Karpas-422 (cell line): Measurements from ENCODE around the gene PCDH10. TPM values are rescaled to one million over a fixed set of nuclear protein-coding genes. Genes with fewer than 3 reads are reported as not detected.
"Not testable (repeated sequence)": the region's sequence is repeated elsewhere in the genome, so short reads cannot be mapped to it uniquely, and the experiment has no call there.

Experiments used
- DNase-seq: peaks from one replicate; pipeline ENCODE4 v3.0.0-alpha.2; 2015
- H2AFZ ChIP-seq: fragments of 200-600 bp; sonication (generic); 2 replicates; pipeline ENCODE4 v1.6.1; 2014; ENCODE audit warnings: antibody characterized with exemption, low read length, mixed read lengths
- H3K27ac ChIP-seq: fragments of 200-600 bp; sonication (generic); 2 replicates; pipeline ENCODE4 v1.5.1; 2014; ENCODE audit warnings: mild to moderate bottlenecking, low read length, moderate library complexity
- H3K27me3 ChIP-seq: fragments of 200-600 bp; sonication (generic); 2 replicates; pipeline ENCODE4 v1.6.1; 2014; ENCODE audit warnings: low read length, mixed read lengths
- H3K36me3 ChIP-seq: fragments of 200-600 bp; sonication (generic); 2 replicates; pipeline ENCODE4 v1.6.1; 2014; ENCODE audit warnings: low read length, mixed read lengths; ENCODE audit not compliant: insufficient read depth
- H3K4me1 ChIP-seq: fragments of 200-600 bp; sonication (generic); 2 replicates; pipeline ENCODE4 v1.6.1; 2014; ENCODE audit warnings: mild to moderate bottlenecking, low read length, mixed read lengths
- H3K4me2 ChIP-seq: fragments of 200-600 bp; sonication (generic); 2 replicates; pipeline ENCODE4 v1.6.1; 2014; ENCODE audit warnings: low read length, low read depth, mild to moderate bottlenecking; ENCODE audit not compliant: poor library complexity, severe bottlenecking
- H3K4me3 ChIP-seq: fragments of 200-600 bp; sonication (generic); 2 replicates; pipeline ENCODE4 v1.5.1; 2014; ENCODE audit warnings: mild to moderate bottlenecking, antibody characterized with exemption, low read length, mixed read lengths
- H3K79me2 ChIP-seq: fragments of 200-600 bp; sonication (generic); 2 replicates; pipeline ENCODE4 v1.6.1; 2014; ENCODE audit warnings: mild to moderate bottlenecking, low read length, mixed read lengths
- H3K9ac ChIP-seq: fragments of 200-600 bp; sonication (generic); 2 replicates; pipeline ENCODE4 v1.6.0; 2014; ENCODE audit warnings: low read length
- H3K9me2 ChIP-seq: fragments of 200-600 bp; sonication (generic), shearing (Covaris generic); replicated peaks from 2 replicates; pipeline ENCODE4 v1.6.0; 2014; ENCODE audit warnings: mild to moderate bottlenecking, low read length, moderate library complexity; ENCODE audit not compliant: insufficient read depth
- H3K9me3 ChIP-seq: fragments of 300-700, 200-600 bp; sonication (generic); 2 replicates; pipeline ENCODE4 v1.6.1; 2014; ENCODE audit warnings: low read length, mixed read lengths
- H4K20me1 ChIP-seq: fragments of 200-600 bp; sonication (generic); 2 replicates; pipeline ENCODE4 v1.6.1; 2014; ENCODE audit warnings: mild to moderate bottlenecking, antibody characterized with exemption, low read length, low read depth; ENCODE audit not compliant: insufficient read depth
- total RNA-seq: library from RNA; depleted of rRNA; stranded (reverse); fragments of >200 nt; shearing (Covaris generic); gene quantifications from 2 replicates; pipeline ENCODE4 v1.2.3, GENCODE V29; 2014; ENCODE audit warnings: low replicate concordance

Gene PCDH10
- total RNA-seq, 1 experiment from 2014 or later, result not detected

DNA sequence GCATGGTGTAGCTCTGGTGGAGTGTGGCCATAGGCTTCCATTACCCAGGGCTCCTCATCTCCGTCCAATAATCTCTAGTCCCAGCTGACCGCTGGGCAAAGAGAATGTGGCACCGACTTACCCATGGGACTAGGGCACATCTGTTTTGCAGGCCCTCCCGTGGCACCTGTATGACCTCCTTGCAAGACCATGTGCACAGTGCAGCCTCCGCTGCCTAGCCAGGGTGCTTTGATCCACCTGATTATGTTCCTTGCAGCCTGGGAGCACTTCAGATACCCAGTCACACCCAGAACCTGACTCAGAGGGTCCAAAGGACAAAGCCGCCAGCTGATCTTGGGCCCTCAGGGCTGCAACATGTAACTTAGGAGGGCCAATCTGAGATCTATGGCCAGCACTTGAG lies 84.8 kb downstream of the PCDH10 start:
- no peak overlapping the region for H3K4me3 ChIP-seq
- no peaks in the 10 kb centered on the region for H3K36me3 ChIP-seq
- H3K9ac ChIP-seq, result no peak overlapping the region
- no peak overlapping the region for H2AFZ ChIP-seq
- H3K4me1 ChIP-seq, result no peaks in the 10 kb centered on the region
- no peaks in the 10 kb centered on the region for H3K9me2 ChIP-seq
- H3K4me2 ChIP-seq, result no peak overlapping the region
- no peaks in the 10 kb centered on the region for H3K79me2 ChIP-seq
- H3K9me3 ChIP-seq, result no peaks in the 10 kb centered on the region
- H3K27ac ChIP-seq, result no peak overlapping the region
- no peaks in the 10 kb centered on the region for H4K20me1 ChIP-seq
- H3K27me3 ChIP-seq, result no peaks in the 10 kb centered on the region
- no peak for DNase-seq

GRCh38 chr4:133240451-133240850 lies 91.4 kb downstream of the PCDH10 start:
- not testable (repeated sequence) for DNase-seq, H3K4me2 ChIP-seq

More at GRCh38 chr4:133240451-133240850, 91.4 kb downstream of the PCDH10 start:
- H3K27me3 ChIP-seq, H4K20me1 ChIP-seq, H3K9ac ChIP-seq, H3K79me2 ChIP-seq, H3K4me1 ChIP-seq, H3K9me2 ChIP-seq, H3K4me3 ChIP-seq, H3K9me3 ChIP-seq, H3K36me3 ChIP-seq, H3K27ac ChIP-seq, H2AFZ ChIP-seq: not testable (repeated sequence)
